Hepatocyte (in vitro differentiated cells): ENCODE measurements around the gene FAH.

Source experiments
- CTCF ChIP-seq: fragments of 200-600 bp; sonication (generic); IDR thresholded peaks from 2 replicates; pipeline ENCODE4 v1.5.1; 2016; ENCODE audit warnings: antibody characterized with exemption, mild to moderate bottlenecking; ENCODE audit not compliant: poor library complexity
- EZH2 ChIP-seq: fragments of 200-600 bp; sonication (generic); IDR thresholded peaks from 2 replicates; pipeline ENCODE4 v1.6.1; 2016; ENCODE audit warnings: antibody characterized with exemption, mild to moderate bottlenecking, borderline replicate concordance

GRCh38 chr15:80188251-80188650 is 35.5 kb downstream of the FAH start:
- TF ChIP-seq CTCF: no peak
- TF ChIP-seq EZH2: no peak
